Stimulated activated memory B cell treated with anti-CD40 and anti-IgM and Interleukin-4, amounts not matched to agents 10 μg/mL and 1 μg/mL and 100 μg/mL, for 72 hours (primary cell): ENCODE results near the gene NPRL2.

ENCODE experiments used
- ATAC-seq: fragments of 150-1000 bp; cut with Tn5 transposase; 2 replicates; pipeline ENCODE4 v1.10.0; 2021
- H3K27ac Mint-ChIP-seq: one replicate; pipeline ENCODE4 v1.8.0; 2022; ENCODE audit warnings: mild to moderate bottlenecking, mixed read lengths
- H3K27me3 Mint-ChIP-seq: one replicate; pipeline ENCODE4 v1.8.0; 2022; ENCODE audit warnings: mixed read lengths
- H3K36me3 Mint-ChIP-seq: one replicate; pipeline ENCODE4 v1.8.0; 2022; ENCODE audit warnings: mixed read lengths
- H3K4me1 Mint-ChIP-seq: one replicate; pipeline ENCODE4 v1.8.0; 2022; ENCODE audit warnings: mixed read lengths
- H3K4me3 Mint-ChIP-seq: one replicate; pipeline ENCODE4 v1.8.0; 2022; ENCODE audit warnings: mild to moderate bottlenecking, moderate library complexity, mixed read lengths
- H3K9me3 Mint-ChIP-seq: one replicate; pipeline ENCODE4 v1.8.0; 2022; ENCODE audit warnings: mixed read lengths

Gene NPRL2

DNA sequence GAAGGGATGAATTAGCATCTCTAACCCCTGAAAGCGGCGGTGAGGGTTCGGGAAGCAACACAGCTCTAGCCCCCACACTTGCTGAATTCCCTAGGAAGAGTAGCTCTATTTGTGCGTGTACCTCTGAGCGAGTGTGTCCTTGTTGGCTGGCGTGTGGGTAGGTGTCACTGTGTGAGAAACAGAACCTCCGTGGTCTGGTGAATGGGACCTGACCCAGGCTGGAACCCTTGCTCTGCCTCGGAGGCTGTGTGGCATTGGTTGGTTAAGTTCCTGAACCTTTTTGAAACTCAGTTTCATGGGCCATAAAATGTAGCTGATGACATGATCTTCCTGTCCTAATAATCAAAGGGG lies 9.2 kb upstream of the NPRL2 start:
- H3K27me3 Mint-ChIP-seq = no peaks in the 10 kb centered on the region
- H3K4me1 Mint-ChIP-seq = peaks cover 61% of the 10 kb centered on the region
- H3K9me3 Mint-ChIP-seq = no peaks in the 10 kb centered on the region
- H3K36me3 Mint-ChIP-seq = peaks cover 7% of the 10 kb centered on the region
- peak; percentile 14 for ATAC-seq
- H3K27ac Mint-ChIP-seq = peak overlapping the region; percentile 92
- H3K4me3 Mint-ChIP-seq = peak overlapping the region; percentile 99

- H3K27me3 Mint-ChIP-seq = no peaks in the 10 kb centered on the region
- peaks cover 12% of the 10 kb centered on the region for H3K36me3 Mint-ChIP-seq
- peak within 1 kb of the TSS; percentile 92 for H3K27ac Mint-ChIP-seq
- peak within 1 kb of the TSS; percentile 99 for H3K4me3 Mint-ChIP-seq
- peak; percentile 100 for ATAC-seq
- no peaks in the 10 kb centered on the region for H3K9me3 Mint-ChIP-seq
- peaks cover 59% of the 10 kb centered on the region for H3K4me1 Mint-ChIP-seq
Measured at GRCh38 chr3:50358911-50359759, 8.6 kb upstream of the NPRL2 start, which contains the start of gene TMEM115. Gene TMEM115, minus strand, starts transcription at chr3:50359521. Its CDS starts 458 bp downstream, at chr3:50359063.

DNA sequence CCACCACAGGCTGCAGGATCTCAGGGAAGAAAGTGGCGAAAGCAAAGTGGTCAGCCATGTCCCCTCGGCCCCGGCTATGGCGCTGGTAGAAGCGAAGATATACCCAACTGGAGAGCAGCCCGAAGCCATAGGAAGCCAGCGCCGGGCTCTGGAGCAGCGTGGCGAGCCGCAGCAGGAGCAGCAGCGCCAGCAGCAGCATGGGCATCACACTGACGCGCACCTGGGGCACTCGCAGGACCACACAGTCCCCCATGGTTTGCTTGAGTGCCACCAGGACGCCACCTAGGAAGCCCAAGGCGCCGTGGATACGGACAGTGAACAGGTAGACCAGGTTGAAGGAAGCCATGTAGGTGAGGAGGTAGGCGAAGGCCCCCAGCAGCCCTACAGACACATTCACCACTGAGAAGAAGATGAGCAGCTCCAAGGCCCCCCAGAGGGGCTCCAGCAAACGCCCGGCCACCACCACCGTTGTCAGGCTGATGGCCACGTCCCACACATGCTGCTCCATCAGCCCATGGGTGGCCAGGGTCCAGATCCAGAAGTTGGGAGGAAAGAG lies 7.9 kb upstream of the NPRL2 start:
- peaks cover 60% of the 10 kb centered on the region for H3K4me1 Mint-ChIP-seq
- H3K36me3 Mint-ChIP-seq = peaks cover 14% of the 10 kb centered on the region
- no peaks in the 10 kb centered on the region for H3K27me3 Mint-ChIP-seq
- H3K27ac Mint-ChIP-seq = peak overlapping the region; percentile 92
- H3K4me3 Mint-ChIP-seq = peak overlapping the region; percentile 99
- no peak for ATAC-seq
- no peaks in the 10 kb centered on the region for H3K9me3 Mint-ChIP-seq

GRCh38 chr3:50357481-50357880 lies 6.9 kb upstream of the NPRL2 start:
- Mint-ChIP-seq H3K27me3 (no peaks in the 10 kb centered on the region), H3K9me3 (no peaks in the 10 kb centered on the region), H3K4me3 (peak overlapping the region; percentile 99), H3K36me3 (peaks cover 14% of the 10 kb centered on the region), H3K4me1 (peaks cover 67% of the 10 kb centered on the region), H3K27ac (no peak overlapping the region)
- no peak for ATAC-seq

GRCh38 chr3:50356553-50356952 lies 6.0 kb upstream of the NPRL2 start:
- Mint-ChIP-seq H3K4me3 (peak overlapping the region; percentile 99), H3K27me3 (no peaks in the 10 kb centered on the region), H3K36me3 (peaks cover 14% of the 10 kb centered on the region), H3K27ac (no peak overlapping the region), H3K9me3 (no peaks in the 10 kb centered on the region), H3K4me1 (peaks cover 73% of the 10 kb centered on the region)
- ATAC-seq = no peak

- peaks cover 78% of the 10 kb centered on the region for H3K4me1 Mint-ChIP-seq
- H3K4me3 Mint-ChIP-seq = no peak overlapping the region
- ATAC-seq = no peak
- H3K36me3 Mint-ChIP-seq = peaks cover 14% of the 10 kb centered on the region
- H3K9me3 Mint-ChIP-seq = no peaks in the 10 kb centered on the region
- H3K27me3 Mint-ChIP-seq = no peaks in the 10 kb centered on the region
- H3K27ac Mint-ChIP-seq = peak overlapping the region; percentile 53
Measured at GRCh38 chr3:50355829-50356552, 5.4 kb upstream of the NPRL2 start.

DNA sequence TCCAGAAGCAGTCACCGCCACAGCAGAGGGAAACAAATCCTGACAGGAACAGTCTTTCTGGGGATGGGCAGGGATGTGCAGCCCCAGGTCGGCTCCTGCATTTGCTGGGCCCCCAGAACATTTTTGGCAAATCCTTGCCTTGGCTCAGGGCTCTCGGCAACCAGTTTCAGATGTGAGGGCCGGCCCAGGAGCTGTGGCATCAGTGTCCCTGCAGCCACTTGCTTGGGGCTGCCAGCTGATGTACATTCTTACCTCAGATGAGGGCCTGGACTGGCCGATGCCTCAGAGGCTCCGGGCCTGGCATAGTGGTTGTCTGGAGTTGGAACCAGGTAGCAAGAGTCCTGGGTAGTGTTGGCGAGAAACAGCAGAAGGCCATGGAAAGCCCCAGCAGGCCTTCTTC lies 4.3 kb upstream of the NPRL2 start:
- Mint-ChIP-seq H3K9me3 (no peaks in the 10 kb centered on the region), H3K27ac (peak overlapping the region; percentile 53), H3K4me1 (peaks cover 81% of the 10 kb centered on the region), H3K27me3 (no peaks in the 10 kb centered on the region), H3K4me3 (no peak overlapping the region), H3K36me3 (peaks cover 14% of the 10 kb centered on the region)
- no peak for ATAC-seq

DNA sequence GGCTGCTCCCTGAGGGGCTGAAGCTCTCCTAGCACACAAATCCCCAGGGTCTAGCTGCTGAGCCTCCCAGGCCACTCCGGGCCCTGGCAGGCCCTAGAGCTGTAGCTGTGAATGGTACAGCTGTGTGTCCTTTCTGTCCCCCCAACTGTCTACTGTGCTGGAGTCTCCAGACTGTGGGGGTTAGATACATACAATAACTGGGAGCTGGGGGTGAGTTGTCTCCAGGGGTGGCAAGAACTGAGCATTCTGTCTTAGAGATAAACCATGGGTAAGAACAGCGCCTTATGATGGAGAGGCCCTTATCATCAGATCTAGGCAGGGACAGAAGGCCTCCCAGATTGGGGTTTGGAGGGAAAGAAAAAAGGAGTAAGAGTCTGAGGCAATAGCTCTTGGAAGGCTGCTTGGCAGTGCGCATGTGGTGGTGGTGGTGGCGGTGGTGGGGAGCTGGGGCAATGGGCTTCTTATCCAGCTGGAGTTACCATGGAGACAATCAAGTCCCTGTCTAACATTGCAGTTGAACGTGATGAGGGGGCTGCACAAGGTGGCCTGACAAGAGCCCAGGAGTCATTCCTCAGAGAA lies 3.7 kb upstream of the NPRL2 start:
- Mint-ChIP-seq H3K4me3 (no peak overlapping the region), H3K27me3 (no peaks in the 10 kb centered on the region), H3K4me1 (peaks cover 81% of the 10 kb centered on the region), H3K27ac (no peak overlapping the region), H3K36me3 (peaks cover 14% of the 10 kb centered on the region), H3K9me3 (no peaks in the 10 kb centered on the region)
- no peak for ATAC-seq

DNA sequence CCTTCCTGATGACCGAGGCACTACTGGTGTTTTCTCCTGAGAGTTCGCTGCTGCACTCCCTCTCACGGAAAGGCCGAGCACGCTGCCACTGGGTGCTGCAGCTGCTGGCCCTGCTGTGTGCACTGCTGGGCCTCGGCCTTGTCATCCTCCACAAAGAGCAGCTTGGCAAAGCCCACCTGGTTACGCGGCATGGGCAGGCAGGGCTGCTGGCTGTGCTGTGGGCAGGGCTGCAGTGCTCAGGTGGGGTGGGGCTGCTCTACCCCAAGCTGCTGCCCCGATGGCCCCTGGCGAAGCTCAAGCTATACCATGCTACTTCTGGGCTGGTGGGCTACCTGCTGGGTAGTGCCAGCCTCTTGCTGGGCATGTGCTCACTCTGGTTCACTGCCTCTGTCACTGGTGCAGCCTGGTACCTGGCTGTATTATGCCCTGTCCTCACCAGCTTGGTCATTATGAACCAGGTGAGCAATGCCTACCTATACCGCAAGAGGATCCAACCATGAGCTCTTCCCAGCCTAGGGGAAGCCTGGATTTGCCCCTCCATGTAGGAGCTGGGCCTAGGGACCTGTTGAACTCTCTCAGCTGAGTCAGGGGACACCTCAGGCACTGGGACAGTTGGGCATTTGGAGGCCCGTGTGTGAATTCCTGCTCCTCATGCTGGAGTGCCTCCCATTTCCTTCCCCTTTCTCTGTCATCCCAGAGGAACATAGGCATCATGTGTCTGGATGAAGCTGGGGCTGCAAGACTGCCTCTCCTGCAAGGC lies 2.9 kb upstream of the NPRL2 start:
- Mint-ChIP-seq H3K4me1 (peaks cover 84% of the 10 kb centered on the region), H3K9me3 (no peaks in the 10 kb centered on the region), H3K27ac (no peak overlapping the region), H3K27me3 (no peaks in the 10 kb centered on the region), H3K4me3 (no peak overlapping the region), H3K36me3 (peaks cover 16% of the 10 kb centered on the region)
- no peak for ATAC-seq

DNA sequence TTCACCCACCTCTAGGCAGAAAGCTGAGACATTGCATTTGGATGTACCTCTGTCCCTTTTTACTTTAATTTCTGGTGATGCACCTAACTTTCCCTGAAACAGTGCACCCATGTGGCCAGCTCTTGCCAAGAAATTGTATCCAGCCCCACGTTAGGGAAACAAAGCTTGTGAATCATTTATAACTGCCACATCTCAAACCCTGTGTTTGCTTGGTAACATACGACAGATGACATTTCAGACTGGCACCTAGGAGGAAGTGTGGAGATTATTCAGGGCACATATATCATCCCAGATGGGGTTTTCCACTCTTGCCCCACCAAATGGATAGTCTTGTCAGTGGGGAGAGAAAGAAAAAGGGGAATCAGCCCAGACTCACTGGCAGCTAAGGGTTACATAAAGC lies 2.2 kb upstream of the NPRL2 start:
- Mint-ChIP-seq H3K36me3 (peaks cover 22% of the 10 kb centered on the region), H3K27me3 (no peaks in the 10 kb centered on the region), H3K27ac (no peak overlapping the region), H3K4me3 (no peak overlapping the region), H3K4me1 (peaks cover 84% of the 10 kb centered on the region), H3K9me3 (no peaks in the 10 kb centered on the region)
- no peak for ATAC-seq

- peak overlapping the region; percentile 95 for H3K27ac Mint-ChIP-seq
- peak overlapping the region; percentile 96 for H3K4me3 Mint-ChIP-seq
- peaks cover 24% of the 10 kb centered on the region for H3K36me3 Mint-ChIP-seq
- no peaks in the 10 kb centered on the region for H3K9me3 Mint-ChIP-seq
- no peak for ATAC-seq
- peaks cover 70% of the 10 kb centered on the region for H3K4me1 Mint-ChIP-seq
- no peaks in the 10 kb centered on the region for H3K27me3 Mint-ChIP-seq
Measured at GRCh38 chr3:50351323-50351697, 735 bp upstream of the NPRL2 start.

DNA sequence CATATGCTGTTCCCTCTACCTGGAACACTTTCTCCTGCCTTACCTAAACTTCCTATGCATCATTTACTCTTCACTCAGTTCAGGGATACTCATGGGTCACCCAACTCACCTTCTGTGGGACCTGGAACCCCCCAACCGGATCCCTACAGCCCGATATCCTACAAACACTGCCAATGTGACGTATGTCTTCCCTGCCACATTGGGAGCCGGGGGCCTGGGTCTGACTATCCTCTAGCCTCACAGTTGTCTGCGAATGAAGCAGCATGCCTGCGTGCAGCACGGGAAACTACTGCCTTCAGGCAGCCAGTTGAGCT lies 405 bp downstream of the NPRL2 start:
- Mint-ChIP-seq H3K27ac (peak overlapping the region; percentile 95), H3K4me1 (peaks cover 70% of the 10 kb centered on the region), H3K27me3 (no peaks in the 10 kb centered on the region), H3K9me3 (no peaks in the 10 kb centered on the region), H3K4me3 (peak overlapping the region; percentile 96), H3K36me3 (peaks cover 19% of the 10 kb centered on the region)
- ATAC-seq = no peak

- Mint-ChIP-seq H3K4me3 (no peak overlapping the region), H3K27me3 (no peaks in the 10 kb centered on the region), H3K36me3 (peaks cover 9% of the 10 kb centered on the region), H3K4me1 (peaks cover 64% of the 10 kb centered on the region), H3K9me3 (no peaks in the 10 kb centered on the region), H3K27ac (no peak overlapping the region)
- ATAC-seq = no peak
Measured at GRCh38 chr3:50347187-50347813, 3.3 kb downstream of the NPRL2 start.

DNA sequence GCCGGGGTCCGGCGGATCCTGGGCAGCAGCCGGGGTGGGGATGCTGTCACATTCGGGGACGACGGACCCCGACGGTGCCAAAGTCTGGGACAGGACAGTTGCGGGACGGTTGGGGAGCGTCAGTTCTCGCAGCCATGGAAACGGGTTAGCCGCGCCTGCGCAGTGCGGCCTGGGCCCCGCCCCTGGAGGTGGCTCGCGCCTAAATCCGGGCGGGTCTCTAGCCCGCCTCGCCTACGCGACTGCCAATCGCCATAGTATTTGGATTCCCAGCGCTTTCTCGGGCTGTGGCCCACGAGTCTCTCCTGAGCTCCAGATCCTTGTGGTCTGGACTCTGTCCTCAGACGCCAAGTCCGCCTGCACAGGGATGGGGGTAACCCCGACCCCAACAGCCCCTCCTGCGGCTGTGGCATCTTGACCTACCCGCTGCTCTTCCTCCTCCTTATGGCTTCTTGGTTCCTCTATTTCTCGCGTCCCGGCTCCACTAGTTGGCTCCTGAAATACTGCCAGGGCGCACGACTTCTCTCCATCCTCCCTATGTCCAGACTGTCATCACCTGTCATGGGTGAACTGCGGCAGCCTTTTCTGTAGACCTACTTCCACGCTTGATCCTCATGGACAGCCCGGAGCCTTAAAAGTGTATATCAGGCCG lies 4.9 kb downstream of the NPRL2 start, which contains the start of gene ZMYND10:
TSS of gene ZMYND10 (minus strand) at position 147 of the 649 bp plus-strand sequence. CDS start 153 bp downstream, outside the sequence.
- peaks cover 57% of the 10 kb centered on the region for H3K4me1 Mint-ChIP-seq
- H3K4me3 Mint-ChIP-seq = peak within 1 kb of the TSS; percentile 65
- no peaks in the 10 kb centered on the region for H3K9me3 Mint-ChIP-seq
- H3K27me3 Mint-ChIP-seq = no peaks in the 10 kb centered on the region
- ATAC-seq = peak; percentile 18
- H3K36me3 Mint-ChIP-seq = peaks cover 9% of the 10 kb centered on the region
- peak within 1 kb of the TSS; percentile 18 for H3K27ac Mint-ChIP-seq
